ENCODE measurements around the gene C19orf85.

The C19orf85 gene

GRCh38 chr19:55474269-55475265 is 10.0 kb upstream of the C19orf85 start:
- Histone ChIP-seq H2BK15ac (ENCODE audit: low read length) (peak overlapping the region; percentile 93), H2AFZ (ENCODE audit: low read length) (no peak overlapping the region), H3K4me2 (ENCODE audit: insufficient read depth, low read length, poor library complexity, severe bottlenecking) (no peak overlapping the region), H3K27ac (replicated peaks; ENCODE audit: low read length) (peak overlapping the region; percentile 35), H3K9ac (ENCODE audit: low read depth, low read length, poor library complexity) (peak overlapping the region; percentile 26), H3K27me3 (ENCODE audit: control insufficient read depth in 3 of 3, insufficient read depth in 3 of 3, low read depth in 1 of 3, low read length in 3 of 3) (no peaks in the 10 kb centered on the region), H2BK120ac (ENCODE audit: low read depth, low read length) (peak overlapping the region; percentile 58), H3K79me1 (ENCODE audit: low read depth, low read length) (peaks cover 1% of the 10 kb centered on the region), H4K8ac (ENCODE audit: low read depth, low read length) (no peak overlapping the region), H3K14ac (ENCODE audit: low read length) (no peak overlapping the region), H3K4me1 (ENCODE audit: control insufficient read depth in 2 of 2, insufficient read depth in 1 of 2, low read depth in 1 of 2, low read length in 2 of 2) (peaks cover 11 to 27% of the 10 kb centered on the region in 2 donors), H3K23ac (ENCODE audit: low read depth, low read length, poor library complexity) (no peak overlapping the region), H2BK12ac (ENCODE audit: low read length) (peak overlapping the region; percentile 91), H3K36me3 (replicated peaks in 1 of 2; ENCODE audit: control insufficient read depth in 2 of 2, insufficient read depth in 2 of 2, low read length in 2 of 2) (no peaks in the 10 kb centered on the region), H3K9me3 (replicated peaks in 1 of 2; ENCODE audit: control insufficient read depth in 2 of 2, insufficient read depth in 1 of 2, low read depth in 1 of 2, low read length in 2 of 2) (no peaks in the 10 kb centered on the region), H3K4me3 (ENCODE audit: low read length in 2 of 2) (peak overlapping the region in 1 of 2 donors; percentile 55), H3K4ac (ENCODE audit: low read length) (no peak overlapping the region), H2AK5ac (ENCODE audit: low read depth, low read length) (peak overlapping the region; percentile 79), H3K18ac (ENCODE audit: low read length) (peak overlapping the region; percentile 84), H4K91ac (ENCODE audit: low read depth, low read length, poor library complexity) (no peak overlapping the region), H2BK5ac (ENCODE audit: low read length) (no peak overlapping the region)
- WGBS, 2 donors (ENCODE audit: extremely low coverage in 2 of 2, insufficient read length in 2 of 2, insufficient replicate concordance in 1 of 2) = no CpG with 5 or more reads among the region's 19 CpGs
- DNase-seq (ENCODE audit: low spot score) = no peak

GRCh38 chr19:55473225-55474012 is 8.9 kb upstream of the C19orf85 start:
- Histone ChIP-seq H3K14ac (ENCODE audit: low read length) (peak overlapping the region; percentile 3), H2AFZ (ENCODE audit: low read length) (peak overlapping the region; percentile 75), H4K91ac (ENCODE audit: low read depth, low read length, poor library complexity) (no peak overlapping the region), H3K9me3 (replicated peaks in 1 of 2; ENCODE audit: control insufficient read depth in 2 of 2, insufficient read depth in 1 of 2, low read depth in 1 of 2, low read length in 2 of 2) (no peaks in the 10 kb centered on the region), H4K8ac (ENCODE audit: low read depth, low read length) (no peak overlapping the region), H3K36me3 (replicated peaks in 1 of 2; ENCODE audit: control insufficient read depth in 2 of 2, insufficient read depth in 2 of 2, low read length in 2 of 2) (no peaks in the 10 kb centered on the region), H3K9ac (ENCODE audit: low read depth, low read length, poor library complexity) (no peak overlapping the region), H2BK5ac (ENCODE audit: low read length) (no peak overlapping the region), H3K27me3 (ENCODE audit: control insufficient read depth in 3 of 3, insufficient read depth in 3 of 3, low read depth in 1 of 3, low read length in 3 of 3) (no peaks in the 10 kb centered on the region), H3K4me1 (ENCODE audit: control insufficient read depth in 2 of 2, insufficient read depth in 1 of 2, low read depth in 1 of 2, low read length in 2 of 2) (peaks cover 11 to 24% of the 10 kb centered on the region in 2 donors), H2BK15ac (ENCODE audit: low read length) (peak overlapping the region; percentile 71), H3K79me1 (ENCODE audit: low read depth, low read length) (no peaks in the 10 kb centered on the region), H3K23ac (ENCODE audit: low read depth, low read length, poor library complexity) (no peak overlapping the region), H2BK120ac (ENCODE audit: low read depth, low read length) (no peak overlapping the region), H2AK5ac (ENCODE audit: low read depth, low read length) (peak overlapping the region; percentile 63), H3K27ac (replicated peaks; ENCODE audit: low read length) (peak overlapping the region; percentile 12), H3K18ac (ENCODE audit: low read length) (peak overlapping the region; percentile 87), H3K4ac (ENCODE audit: low read length) (no peak overlapping the region), H3K4me3 (ENCODE audit: low read length in 2 of 2) (no peak overlapping the region), H3K4me2 (ENCODE audit: insufficient read depth, low read length, poor library complexity, severe bottlenecking) (no peak overlapping the region), H2BK12ac (ENCODE audit: low read length) (no peak overlapping the region)
- no peak for DNase-seq (ENCODE audit: low spot score)
- no CpG with 5 or more reads among the region's 16 CpGs for WGBS, 2 donors (ENCODE audit: extremely low coverage in 2 of 2, insufficient read length in 2 of 2, insufficient replicate concordance in 1 of 2)

GRCh38 chr19:55472463-55472862 is 7.9 kb upstream of the C19orf85 start:
- no peaks in the 10 kb centered on the region for H3K9me3 ChIP-seq (replicated peaks in 1 of 2; ENCODE audit: control insufficient read depth in 2 of 2, insufficient read depth in 1 of 2, low read depth in 1 of 2, low read length in 2 of 2)
- no peak overlapping the region for H2BK5ac ChIP-seq (ENCODE audit: low read length)
- no peak overlapping the region for H4K8ac ChIP-seq (ENCODE audit: low read depth, low read length)
- no peak overlapping the region for H3K27ac ChIP-seq (replicated peaks; ENCODE audit: low read length)
- H3K18ac ChIP-seq (ENCODE audit: low read length) = peak overlapping the region; percentile 19
- H3K4me3 ChIP-seq (ENCODE audit: low read length in 2 of 2) = no peak overlapping the region
- WGBS, 2 donors (ENCODE audit: extremely low coverage in 2 of 2, insufficient read length in 2 of 2, insufficient replicate concordance in 1 of 2) = no CpG with 5 or more reads among the region's 8 CpGs
- no peak overlapping the region for H2BK120ac ChIP-seq (ENCODE audit: low read depth, low read length)
- peak overlapping the region; percentile 86 for H2AK5ac ChIP-seq (ENCODE audit: low read depth, low read length)
- no peak overlapping the region for H2AFZ ChIP-seq (ENCODE audit: low read length)
- no peak overlapping the region for H3K23ac ChIP-seq (ENCODE audit: low read depth, low read length, poor library complexity)
- H2BK15ac ChIP-seq (ENCODE audit: low read length) = no peak overlapping the region
- peaks cover 0 to 2% (median 0%) of the 10 kb centered on the region in 3 experiments for H3K27me3 ChIP-seq (ENCODE audit: control insufficient read depth in 3 of 3, insufficient read depth in 3 of 3, low read depth in 1 of 3, low read length in 3 of 3)
- H4K91ac ChIP-seq (ENCODE audit: low read depth, low read length, poor library complexity) = no peak overlapping the region
- no peaks in the 10 kb centered on the region for H3K36me3 ChIP-seq (replicated peaks in 1 of 2; ENCODE audit: control insufficient read depth in 2 of 2, insufficient read depth in 2 of 2, low read length in 2 of 2)
- no peak overlapping the region for H3K4me2 ChIP-seq (ENCODE audit: insufficient read depth, low read length, poor library complexity, severe bottlenecking)
- no peak overlapping the region for H3K4ac ChIP-seq (ENCODE audit: low read length)
- no peak overlapping the region for H2BK12ac ChIP-seq (ENCODE audit: low read length)
- no peak for DNase-seq (ENCODE audit: low spot score)
- H3K79me1 ChIP-seq (ENCODE audit: low read depth, low read length) = no peaks in the 10 kb centered on the region
- peaks cover 11 to 22% of the 10 kb centered on the region in 2 donors for H3K4me1 ChIP-seq (ENCODE audit: control insufficient read depth in 2 of 2, insufficient read depth in 1 of 2, low read depth in 1 of 2, low read length in 2 of 2)
- H3K14ac ChIP-seq (ENCODE audit: low read length) = no peak overlapping the region
- H3K9ac ChIP-seq (ENCODE audit: low read depth, low read length, poor library complexity) = no peak overlapping the region

DNA sequence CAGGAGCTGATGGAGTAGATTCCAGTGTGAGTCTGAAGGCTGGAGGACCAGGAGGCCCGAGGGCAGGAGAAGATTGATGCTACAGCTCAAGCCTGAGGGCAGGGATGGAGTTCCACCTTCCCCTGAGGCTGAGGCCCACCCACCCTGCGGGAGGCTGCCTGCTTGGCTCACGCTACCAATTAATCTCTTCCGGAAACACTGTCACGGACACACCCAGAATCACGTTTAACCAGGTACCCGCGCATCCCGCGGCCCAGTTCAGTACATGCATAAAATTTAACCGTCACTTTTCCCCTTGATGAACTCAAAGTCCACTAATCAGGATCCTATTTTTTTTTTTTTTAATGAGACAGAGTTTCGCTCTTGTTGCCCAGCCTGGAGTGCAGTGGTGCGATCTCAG is 6.7 kb upstream of the C19orf85 start:
- no peak overlapping the region for H2AFZ ChIP-seq (ENCODE audit: low read length)
- no peak overlapping the region for H3K18ac ChIP-seq (ENCODE audit: low read length)
- no peak overlapping the region for H3K4ac ChIP-seq (ENCODE audit: low read length)
- H3K4me3 ChIP-seq (ENCODE audit: low read length in 2 of 2) = no peak overlapping the region
- no peak overlapping the region for H2BK5ac ChIP-seq (ENCODE audit: low read length)
- no peak overlapping the region for H3K27ac ChIP-seq (replicated peaks; ENCODE audit: low read length)
- no peaks in the 10 kb centered on the region for H3K36me3 ChIP-seq (replicated peaks in 1 of 2; ENCODE audit: control insufficient read depth in 2 of 2, insufficient read depth in 2 of 2, low read length in 2 of 2)
- no peak overlapping the region for H4K91ac ChIP-seq (ENCODE audit: low read depth, low read length, poor library complexity)
- H3K9me3 ChIP-seq (replicated peaks in 1 of 2; ENCODE audit: control insufficient read depth in 2 of 2, insufficient read depth in 1 of 2, low read depth in 1 of 2, low read length in 2 of 2) = no peaks in the 10 kb centered on the region
- H3K23ac ChIP-seq (ENCODE audit: low read depth, low read length, poor library complexity) = no peak overlapping the region
- H3K27me3 ChIP-seq (ENCODE audit: control insufficient read depth in 3 of 3, insufficient read depth in 3 of 3, low read depth in 1 of 3, low read length in 3 of 3) = peaks cover 0 to 7% (median 0%) of the 10 kb centered on the region in 3 experiments
- H2BK120ac ChIP-seq (ENCODE audit: low read depth, low read length) = no peak overlapping the region
- H3K4me2 ChIP-seq (ENCODE audit: insufficient read depth, low read length, poor library complexity, severe bottlenecking) = no peak overlapping the region
- no peak overlapping the region for H2AK5ac ChIP-seq (ENCODE audit: low read depth, low read length)
- peaks cover 11 to 22% of the 10 kb centered on the region in 2 donors for H3K4me1 ChIP-seq (ENCODE audit: control insufficient read depth in 2 of 2, insufficient read depth in 1 of 2, low read depth in 1 of 2, low read length in 2 of 2)
- no peak for DNase-seq (ENCODE audit: low spot score)
- no peak overlapping the region for H2BK12ac ChIP-seq (ENCODE audit: low read length)
- no CpG with 5 or more reads among the region's 13 CpGs for WGBS, 2 donors (ENCODE audit: extremely low coverage in 2 of 2, insufficient read length in 2 of 2, insufficient replicate concordance in 1 of 2)
- no peak overlapping the region for H4K8ac ChIP-seq (ENCODE audit: low read depth, low read length)
- H2BK15ac ChIP-seq (ENCODE audit: low read length) = peak overlapping the region; percentile 3
- H3K14ac ChIP-seq (ENCODE audit: low read length) = no peak overlapping the region
- no peak overlapping the region for H3K9ac ChIP-seq (ENCODE audit: low read depth, low read length, poor library complexity)
- H3K79me1 ChIP-seq (ENCODE audit: low read depth, low read length) = no peaks in the 10 kb centered on the region

Measured in neuronal stem cell (in vitro differentiated cells).